ENCODE data around the gene EDEM2.
"Not testable (repeated sequence)": the region's sequence is repeated elsewhere in the genome, so short reads cannot be mapped to it uniquely, and the experiment has no call there.

Gene EDEM2

GRCh38 chr20:35151736-35152135, 4.6 kb upstream of the EDEM2 start:
- no peak overlapping the region for H3K4me3 ChIP-seq (replicated peaks in 1 of 2; ENCODE audit: low read depth in 2 of 2, low read length in 2 of 2)
- peak in 1 of 2 donors; percentile 82 for DNase-seq (ENCODE audit: low read depth in 2 of 2)
- no peak for TF ChIP-seq CTCF (IDR thresholded peaks at IDR 0.05; ENCODE audit: low read depth, low read length)

DNA sequence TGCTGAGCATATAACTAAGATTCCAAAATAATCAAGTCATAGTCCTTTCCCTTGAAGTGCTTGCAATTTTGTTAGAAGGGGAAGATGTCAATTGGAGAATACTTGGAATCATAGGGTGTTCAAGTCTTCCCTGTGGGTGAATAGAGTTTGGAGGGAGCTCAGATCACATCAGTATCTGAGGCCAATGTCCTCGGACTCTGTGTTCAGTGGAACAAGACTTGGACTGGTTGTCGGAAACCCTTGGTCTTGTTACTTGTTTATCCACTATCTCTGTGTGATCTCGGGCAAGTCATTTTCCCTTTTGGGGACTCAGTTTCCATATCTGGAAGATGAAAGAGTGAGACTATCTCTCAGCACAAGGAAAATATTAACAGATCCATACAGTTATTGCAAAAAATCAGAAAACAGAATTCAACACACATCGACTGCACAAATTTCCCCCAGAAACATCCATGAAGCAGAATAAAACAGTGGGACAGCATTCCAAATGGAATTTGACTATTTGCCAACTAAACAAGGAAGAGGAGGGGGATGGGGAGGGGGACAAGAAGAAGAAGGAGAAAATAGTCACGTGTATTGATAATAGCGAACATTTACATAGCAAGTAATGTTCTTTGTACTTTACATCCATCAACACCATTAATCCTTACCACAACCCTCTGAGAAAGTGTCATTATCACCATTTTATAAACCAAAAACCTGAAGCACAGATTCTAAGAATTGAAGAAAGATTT, 3.9 kb upstream of the EDEM2 start:
- TF ChIP-seq CTCF (IDR thresholded peaks at IDR 0.05; ENCODE audit: low read depth, low read length) = no peak
- no peak overlapping the region for H3K4me3 ChIP-seq (replicated peaks in 1 of 2; ENCODE audit: low read depth in 2 of 2, low read length in 2 of 2)
- no peak for DNase-seq (ENCODE audit: low read depth in 2 of 2)

DNA sequence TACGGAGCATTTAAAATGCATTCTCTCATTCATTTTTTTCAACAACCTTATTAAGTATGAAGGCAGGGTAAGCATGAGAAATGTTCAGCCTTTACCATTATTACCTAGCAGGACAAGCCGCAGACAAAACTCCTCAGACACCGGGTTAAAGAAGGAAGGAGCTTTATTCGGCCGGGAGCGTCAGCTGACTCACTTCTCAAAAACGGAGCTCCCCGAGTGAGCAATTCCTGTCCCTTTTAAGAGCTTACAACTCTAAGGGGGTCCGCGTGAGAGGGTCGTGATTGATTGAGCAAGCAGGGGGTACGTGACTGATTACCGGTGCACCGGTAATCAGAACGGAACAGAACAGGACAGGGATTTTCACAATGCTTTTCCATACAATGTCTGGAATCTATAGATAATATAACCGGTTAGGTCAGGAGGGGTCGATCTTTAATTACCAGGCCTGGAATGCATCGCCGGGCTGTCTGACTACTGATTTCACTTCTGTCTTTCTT, 487 bp upstream of the EDEM2 start:
- DNase-seq (ENCODE audit: low read depth in 2 of 2) = not testable (repeated sequence)
- peak overlapping the region; percentile 93 to 97 for H3K4me3 ChIP-seq (replicated peaks in 1 of 2; ENCODE audit: low read depth in 2 of 2, low read length in 2 of 2)

GRCh38 chr20:35146299-35146919, 727 bp downstream of the EDEM2 start:
- TF ChIP-seq CTCF (IDR thresholded peaks at IDR 0.05; ENCODE audit: low read depth, low read length) = peak; percentile 17
- DNase-seq (ENCODE audit: low read depth in 2 of 2) = peak in 1 of 2 donors; percentile 33
- peak overlapping the region; percentile 93 to 97 for H3K4me3 ChIP-seq (replicated peaks in 1 of 2; ENCODE audit: low read depth in 2 of 2, low read length in 2 of 2)

- H3K4me3 ChIP-seq (replicated peaks in 1 of 2; ENCODE audit: low read depth in 2 of 2, low read length in 2 of 2) = no peak overlapping the region
- DNase-seq (ENCODE audit: low read depth in 2 of 2) = peak; percentile 63 to 80
These were observed 2.0 kb downstream of the EDEM2 start for GRCh38 chr20:35145141-35145564.

DNA sequence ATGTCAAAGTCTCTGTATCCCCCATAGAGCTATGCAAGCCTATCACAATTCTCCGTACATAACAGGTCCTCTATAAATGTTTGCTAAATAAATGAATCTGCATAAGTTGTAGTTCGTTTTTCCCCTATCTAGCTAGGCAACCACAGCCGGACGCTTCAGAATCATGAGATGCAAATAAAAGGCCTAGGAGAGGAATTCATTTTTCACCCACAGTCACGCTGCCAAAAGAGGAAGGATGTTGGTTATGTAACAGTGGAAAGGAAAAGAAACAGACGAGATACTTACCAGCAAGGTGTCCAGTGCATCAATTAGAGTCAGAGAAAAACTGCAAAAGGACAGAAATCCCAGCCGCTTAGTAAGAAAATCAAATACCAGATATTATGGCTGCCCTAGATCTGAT, 2.4 kb downstream of the EDEM2 start:
- H3K4me3 ChIP-seq (replicated peaks in 1 of 2; ENCODE audit: low read depth in 2 of 2, low read length in 2 of 2) = no peak overlapping the region
- no peak for DNase-seq (ENCODE audit: low read depth in 2 of 2)
- no peak for TF ChIP-seq CTCF (IDR thresholded peaks at IDR 0.05; ENCODE audit: low read depth, low read length)

More at GRCh38 chr20:35145141-35145564, 2.0 kb downstream of the EDEM2 start:
- TF ChIP-seq CTCF (IDR thresholded peaks at IDR 0.05; ENCODE audit: low read depth, low read length) = peak; percentile 57

- peak; percentile 88 to 93 for DNase-seq (ENCODE audit: low read depth in 2 of 2)
- H3K4me3 ChIP-seq (replicated peaks in 1 of 2; ENCODE audit: low read depth in 2 of 2, low read length in 2 of 2) = no peak overlapping the region
- TF ChIP-seq CTCF (IDR thresholded peaks at IDR 0.05; ENCODE audit: low read depth, low read length) = no peak
These were observed 11.1 kb downstream of the EDEM2 start for GRCh38 chr20:35135867-35136586.

Measured in cardiac fibroblast (primary cell).